ENCODE results near the gene TMEM259.
A peak's percentile ranks its signal among the peaks of the same experiment; 100 is the strongest.

TMEM259 gene

DNA sequence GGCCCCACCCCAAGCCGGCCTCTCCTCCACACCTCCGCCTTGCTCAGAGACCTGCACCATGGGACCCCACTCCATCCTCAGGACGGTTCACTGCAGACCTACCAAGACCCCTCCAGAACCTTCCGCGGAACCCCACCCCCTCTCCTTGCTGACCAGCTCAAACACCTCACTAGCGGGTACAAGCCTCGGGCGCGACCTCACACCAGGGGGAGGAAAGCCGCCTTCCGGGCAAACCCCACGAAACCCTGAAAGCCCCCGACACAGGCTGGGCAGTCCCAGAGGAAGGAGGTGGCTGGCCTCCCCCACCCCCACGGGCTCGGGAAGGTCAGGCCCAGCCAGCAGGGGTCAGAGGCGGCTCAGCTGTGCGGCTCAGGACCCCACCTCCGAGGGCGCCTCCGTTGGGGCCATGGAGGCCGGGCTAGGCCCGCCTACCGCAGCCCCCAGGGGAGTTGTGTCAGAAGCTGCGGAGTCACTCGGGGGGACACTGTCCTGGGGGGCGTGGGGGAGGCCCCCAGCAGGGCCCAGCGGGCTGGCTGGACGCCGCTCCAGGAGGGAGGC is 10.9 kb downstream of the TMEM259 start:
- TF ChIP-seq TAF1 (IDR thresholded peaks at IDR 0.05; ENCODE audit: low read depth) (no peak), ZBTB7A (IDR thresholded peaks at IDR 0.05; ENCODE audit: low read depth) (peak; percentile 64; the same call in 1 of the 2 replicates)

DNA sequence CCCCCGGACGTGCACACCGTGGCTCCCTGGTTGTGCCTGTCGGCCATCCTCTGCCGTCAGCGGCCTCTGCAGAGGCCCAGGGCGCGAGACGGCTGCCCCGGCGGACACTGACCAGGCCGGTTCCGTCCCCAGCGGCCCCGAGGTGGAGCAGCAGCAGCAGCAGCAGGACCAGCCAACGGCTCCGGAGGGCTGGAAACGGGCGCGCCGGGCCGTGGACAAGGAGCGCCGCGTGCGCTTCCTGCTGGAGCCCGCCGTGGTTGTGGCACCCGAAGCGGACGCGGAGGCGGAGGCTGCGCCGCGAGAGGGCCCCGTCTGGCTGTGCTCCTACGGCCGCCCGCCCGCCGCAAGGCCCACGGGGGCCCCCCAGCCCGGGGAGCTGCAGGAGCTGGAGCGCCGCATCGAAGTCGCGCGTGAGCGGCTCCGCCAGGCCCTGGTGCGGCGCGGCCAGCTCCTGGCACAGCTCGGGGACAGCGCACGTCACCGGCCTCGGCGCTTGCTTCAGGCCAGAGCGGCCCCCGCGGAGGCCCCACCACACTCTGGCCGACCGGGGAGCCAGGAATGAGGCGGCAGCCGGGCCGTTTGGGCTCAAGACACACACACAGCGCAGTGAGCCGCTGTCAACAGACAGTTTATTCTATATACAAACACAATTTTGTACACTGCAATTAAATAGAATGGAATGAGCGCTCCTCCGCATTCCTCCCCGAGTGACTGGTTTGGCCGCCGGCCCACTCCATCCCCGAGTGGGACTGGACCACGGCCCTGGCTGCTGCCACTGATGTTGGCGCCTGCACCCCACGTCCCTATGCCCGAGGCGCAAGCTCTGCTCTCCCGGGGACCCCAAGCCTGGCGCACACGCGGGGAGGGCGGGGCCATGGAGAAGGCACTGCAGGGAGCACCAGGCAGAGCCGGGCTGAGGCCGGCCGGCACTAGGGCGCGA is 11.6 kb downstream of the TMEM259 start:
- no peak for TF ChIP-seq YY1 (IDR thresholded peaks at IDR 0.05; ENCODE audit: low read depth)
- TF ChIP-seq TEAD4 (IDR thresholded peaks at IDR 0.05) = no peak

DNA sequence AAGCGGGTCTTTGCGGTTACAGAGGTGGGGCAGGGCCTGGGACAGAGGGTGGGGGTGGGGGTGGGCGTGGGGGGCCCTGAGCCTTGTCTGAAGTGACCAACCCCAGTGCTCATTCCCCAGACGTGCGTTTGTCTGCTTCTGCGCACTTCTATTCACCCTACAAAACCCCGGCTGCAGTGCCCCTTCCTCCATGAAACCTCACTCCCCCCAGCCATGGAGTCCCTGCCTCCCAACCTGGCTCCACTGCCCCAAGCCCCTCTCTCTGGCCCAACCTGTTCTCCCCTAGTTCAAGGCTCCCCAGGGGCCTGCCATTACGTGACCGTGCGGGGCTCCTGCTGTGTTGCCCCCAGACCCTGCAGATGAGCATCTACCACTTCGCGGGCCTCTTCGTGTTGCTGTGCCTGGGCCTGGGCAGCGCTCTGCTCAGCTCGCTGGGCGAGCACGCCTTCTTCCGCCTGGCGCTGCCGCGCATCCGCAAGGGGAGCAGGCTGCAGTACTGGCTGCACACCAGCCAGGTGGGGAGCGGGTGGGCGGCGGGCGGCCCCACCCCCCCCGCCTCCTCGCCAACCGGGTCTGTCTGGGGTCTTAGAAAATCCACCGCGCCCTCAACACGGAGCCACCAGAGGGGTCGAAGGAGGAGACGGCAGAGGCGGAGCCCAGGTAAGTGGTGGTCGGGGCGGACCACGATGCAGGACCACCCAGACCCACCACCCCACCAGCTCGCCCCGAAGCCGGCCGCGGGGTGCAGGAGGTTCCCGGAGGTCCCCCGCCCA is 12.5 kb downstream of the TMEM259 start:
- TF ChIP-seq ZBTB7A (IDR thresholded peaks at IDR 0.05; ENCODE audit: low read depth) (0 out of 2 replicates have a peak, but pooled peaks have one; percentile 37), EP300 (IDR thresholded peaks at IDR 0.05; ENCODE audit: borderline replicate concordance) (no peak)

DNA sequence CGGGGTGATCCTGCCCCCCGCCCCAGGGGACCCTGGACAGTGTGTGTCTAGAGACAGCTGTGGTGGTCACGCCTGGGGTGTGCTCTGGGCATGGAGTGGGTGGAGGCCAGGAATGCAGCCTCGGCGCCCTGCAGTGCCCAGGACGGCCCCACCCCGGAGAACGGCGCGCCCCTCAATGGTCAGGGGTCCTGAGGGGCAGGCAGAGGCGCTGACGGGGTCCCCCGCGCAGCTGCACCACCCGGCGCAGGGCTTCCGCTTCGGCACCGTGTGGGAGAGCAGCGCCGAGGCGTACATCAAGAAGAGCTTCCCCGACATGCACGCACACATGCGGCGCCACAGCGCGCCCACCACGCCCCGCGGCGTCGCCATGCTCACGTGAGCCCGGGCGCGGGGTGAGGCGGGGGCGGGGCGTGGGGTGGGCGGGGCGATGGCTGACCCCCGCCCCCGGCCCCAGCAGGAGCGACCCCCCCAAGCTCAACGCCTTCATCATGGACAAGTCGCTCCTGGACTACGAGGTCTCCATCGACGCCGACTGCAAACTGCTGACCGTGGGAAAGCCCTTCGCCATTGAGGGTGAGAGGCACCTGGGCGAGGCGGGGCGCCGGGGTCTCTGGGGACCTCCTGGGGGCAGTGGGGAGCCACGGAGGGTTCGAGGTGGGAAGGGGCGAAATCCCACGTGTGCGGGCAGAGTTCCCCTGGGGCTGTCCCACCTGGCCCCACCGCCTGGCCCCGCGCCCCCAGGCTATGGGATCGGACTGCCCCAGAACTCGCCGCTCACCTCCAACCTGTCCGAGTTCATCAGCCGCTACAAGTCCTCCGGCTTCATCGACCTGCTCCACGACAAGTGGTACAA is 13.3 kb downstream of the TMEM259 start:
- TF ChIP-seq CREB1 (IDR thresholded peaks at IDR 0.05; ENCODE audit: low read depth) (no peak), TAF1 (IDR thresholded peaks at IDR 0.05; ENCODE audit: low read depth) (no peak), EGR1 (IDR thresholded peaks at IDR 0.05) (no peak), NFIC (IDR thresholded peaks at IDR 0.05) (no peak), RAD21 (IDR thresholded peaks at IDR 0.05; ENCODE audit: low read depth) (no peak), FOXM1 (IDR thresholded peaks at IDR 0.05; ENCODE audit: borderline replicate concordance, low read depth) (no peak), ZBTB7A (IDR thresholded peaks at IDR 0.05; ENCODE audit: low read depth) (no peak)
- TF ChIP-seq, protein P1, sequence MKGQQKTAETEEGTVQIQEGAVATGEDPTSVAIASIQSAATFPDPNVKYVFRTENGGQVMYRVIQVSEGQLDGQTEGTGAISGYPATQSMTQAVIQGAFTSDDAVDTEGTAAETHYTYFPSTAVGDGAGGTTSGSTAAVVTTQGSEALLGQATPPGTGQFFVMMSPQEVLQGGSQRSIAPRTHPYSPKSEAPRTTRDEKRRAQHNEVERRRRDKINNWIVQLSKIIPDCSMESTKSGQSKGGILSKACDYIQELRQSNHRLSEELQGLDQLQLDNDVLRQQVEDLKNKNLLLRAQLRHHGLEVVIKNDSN (IDR thresholded peaks at IDR 0.05) = no peak
- TF ChIP-seq, protein P2, sequence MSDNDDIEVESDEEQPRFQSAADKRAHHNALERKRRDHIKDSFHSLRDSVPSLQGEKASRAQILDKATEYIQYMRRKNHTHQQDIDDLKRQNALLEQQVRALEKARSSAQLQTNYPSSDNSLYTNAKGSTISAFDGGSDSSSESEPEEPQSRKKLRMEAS (IDR thresholded peaks at IDR 0.05) = no peak
- TF ChIP-seq, protein P3, sequence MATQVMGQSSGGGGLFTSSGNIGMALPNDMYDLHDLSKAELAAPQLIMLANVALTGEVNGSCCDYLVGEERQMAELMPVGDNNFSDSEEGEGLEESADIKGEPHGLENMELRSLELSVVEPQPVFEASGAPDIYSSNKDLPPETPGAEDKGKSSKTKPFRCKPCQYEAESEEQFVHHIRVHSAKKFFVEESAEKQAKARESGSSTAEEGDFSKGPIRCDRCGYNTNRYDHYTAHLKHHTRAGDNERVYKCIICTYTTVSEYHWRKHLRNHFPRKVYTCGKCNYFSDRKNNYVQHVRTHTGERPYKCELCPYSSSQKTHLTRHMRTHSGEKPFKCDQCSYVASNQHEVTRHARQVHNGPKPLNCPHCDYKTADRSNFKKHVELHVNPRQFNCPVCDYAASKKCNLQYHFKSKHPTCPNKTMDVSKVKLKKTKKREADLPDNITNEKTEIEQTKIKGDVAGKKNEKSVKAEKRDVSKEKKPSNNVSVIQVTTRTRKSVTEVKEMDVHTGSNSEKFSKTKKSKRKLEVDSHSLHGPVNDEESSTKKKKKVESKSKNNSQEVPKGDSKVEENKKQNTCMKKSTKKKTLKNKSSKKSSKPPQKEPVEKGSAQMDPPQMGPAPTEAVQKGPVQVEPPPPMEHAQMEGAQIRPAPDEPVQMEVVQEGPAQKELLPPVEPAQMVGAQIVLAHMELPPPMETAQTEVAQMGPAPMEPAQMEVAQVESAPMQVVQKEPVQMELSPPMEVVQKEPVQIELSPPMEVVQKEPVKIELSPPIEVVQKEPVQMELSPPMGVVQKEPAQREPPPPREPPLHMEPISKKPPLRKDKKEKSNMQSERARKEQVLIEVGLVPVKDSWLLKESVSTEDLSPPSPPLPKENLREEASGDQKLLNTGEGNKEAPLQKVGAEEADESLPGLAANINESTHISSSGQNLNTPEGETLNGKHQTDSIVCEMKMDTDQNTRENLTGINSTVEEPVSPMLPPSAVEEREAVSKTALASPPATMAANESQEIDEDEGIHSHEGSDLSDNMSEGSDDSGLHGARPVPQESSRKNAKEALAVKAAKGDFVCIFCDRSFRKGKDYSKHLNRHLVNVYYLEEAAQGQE (IDR thresholded peaks at IDR 0.05; ENCODE audit: low read depth) = no peak

DNA sequence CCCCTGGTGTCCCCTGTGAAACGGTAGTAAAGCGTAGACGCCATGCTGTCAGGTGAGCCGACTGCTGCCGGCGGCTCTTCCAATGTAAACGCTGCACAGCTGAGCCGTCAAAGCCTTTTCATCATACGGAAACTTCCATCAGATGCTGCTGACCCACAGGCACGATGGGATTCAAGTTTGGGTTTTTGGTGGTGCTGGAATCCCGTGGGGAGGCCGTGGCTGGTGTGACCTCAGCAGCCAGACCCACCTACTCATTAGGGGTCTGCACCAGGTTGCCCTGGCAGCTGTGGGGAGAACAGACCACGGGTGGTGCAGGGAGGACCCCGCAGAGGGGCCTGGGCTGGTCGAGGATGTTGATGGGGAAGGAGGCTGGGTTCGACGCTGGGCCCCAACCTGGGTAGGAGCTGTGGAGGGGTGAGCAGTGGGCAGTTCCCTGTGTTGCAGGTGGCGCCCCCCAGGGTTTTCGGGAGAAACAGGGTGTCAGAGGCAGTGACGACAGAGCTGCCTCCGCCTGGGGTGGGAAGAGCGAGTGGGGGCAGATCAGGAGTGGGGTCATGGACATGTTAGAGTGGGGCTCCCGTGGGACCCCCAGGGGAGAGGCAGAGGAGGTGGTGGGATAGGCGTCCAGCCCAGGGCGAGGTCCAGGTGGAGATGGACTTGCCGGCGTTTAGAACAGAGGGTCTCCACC is 14.1 kb downstream of the TMEM259 start:
- TF ChIP-seq TAF1 (IDR thresholded peaks at IDR 0.05; ENCODE audit: low read depth) (no peak), CEBPB (IDR thresholded peaks at IDR 0.05) (no peak)

DNA sequence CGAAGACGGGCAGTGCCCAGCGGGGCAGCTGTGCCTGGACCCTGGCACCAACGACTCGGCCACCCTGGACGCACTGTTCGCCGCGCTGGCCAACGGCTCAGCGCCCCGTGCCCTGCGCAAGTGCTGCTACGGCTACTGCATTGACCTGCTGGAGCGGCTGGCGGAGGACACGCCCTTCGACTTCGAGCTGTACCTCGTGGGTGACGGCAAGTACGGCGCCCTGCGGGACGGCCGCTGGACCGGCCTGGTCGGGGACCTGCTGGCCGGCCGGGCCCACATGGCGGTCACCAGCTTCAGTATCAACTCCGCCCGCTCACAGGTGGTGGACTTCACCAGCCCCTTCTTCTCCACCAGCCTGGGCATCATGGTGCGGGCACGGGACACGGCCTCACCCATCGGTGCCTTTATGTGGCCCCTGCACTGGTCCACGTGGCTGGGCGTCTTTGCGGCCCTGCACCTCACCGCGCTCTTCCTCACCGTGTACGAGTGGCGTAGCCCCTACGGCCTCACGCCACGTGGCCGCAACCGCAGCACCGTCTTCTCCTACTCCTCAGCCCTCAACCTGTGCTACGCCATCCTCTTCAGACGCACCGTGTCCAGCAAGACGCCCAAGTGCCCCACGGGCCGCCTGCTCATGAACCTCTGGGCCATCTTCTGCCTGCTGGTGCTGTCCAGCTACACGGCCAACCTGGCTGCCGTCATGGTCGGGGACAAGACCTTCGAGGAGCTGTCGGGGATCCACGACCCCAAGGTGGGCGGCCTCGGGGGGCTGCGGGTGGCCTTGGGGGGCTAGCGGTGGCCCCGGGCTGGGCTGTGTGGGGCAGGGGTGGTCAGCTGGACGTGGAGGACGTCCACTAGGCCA is 15.9 kb downstream of the TMEM259 start:
- no peak for TF ChIP-seq NFIC (IDR thresholded peaks at IDR 0.05)
- TF ChIP-seq, protein P2 (IDR thresholded peaks at IDR 0.05) = peak; percentile 76

DNA sequence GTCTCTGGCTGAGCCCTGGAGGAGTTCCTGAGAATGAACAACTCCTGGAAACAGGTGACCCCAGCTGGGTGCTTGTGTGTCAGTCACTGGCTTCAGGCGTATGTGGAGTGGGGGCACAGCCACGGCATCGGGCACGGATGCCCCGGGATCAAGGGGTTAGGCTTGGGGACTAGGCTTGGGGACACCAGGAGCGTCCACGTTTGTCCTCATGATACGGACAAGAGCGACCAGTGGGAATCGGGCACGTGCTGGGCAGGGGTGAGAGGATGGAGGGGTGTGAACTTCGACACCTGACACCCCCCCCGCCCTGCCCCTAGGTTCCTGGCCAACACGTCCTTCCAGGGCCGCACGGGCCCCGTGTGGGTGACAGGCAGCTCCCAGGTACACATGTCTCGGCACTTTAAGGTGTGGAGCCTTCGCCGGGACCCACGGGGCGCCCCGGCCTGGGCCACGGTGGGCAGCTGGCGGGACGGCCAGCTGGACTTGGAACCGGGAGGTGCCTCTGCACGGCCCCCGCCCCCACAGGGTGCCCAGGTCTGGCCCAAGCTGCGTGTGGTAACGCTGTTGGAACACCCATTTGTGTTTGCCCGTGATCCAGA is 16.6 kb downstream of the TMEM259 start:
- TF ChIP-seq, protein P3 (IDR thresholded peaks at IDR 0.05; ENCODE audit: low read depth) = no peak
- no peak for TF ChIP-seq FOXM1 (IDR thresholded peaks at IDR 0.05; ENCODE audit: borderline replicate concordance, low read depth)
- TF ChIP-seq, protein P2 (IDR thresholded peaks at IDR 0.05) = peak; percentile 28; the same call in 1 of the 2 replicates
- TF ChIP-seq NFIC (IDR thresholded peaks at IDR 0.05) = no peak

All from Ishikawa (cell line).